ENCODE measurements around the gene RPA1.

RPA1 gene

GRCh38 chr17:1908699-1909309, 79.0 kb downstream of the RPA1 start:
- DNase-seq (ENCODE audit: low read depth in 1 of 2, low spot score in 1 of 2): no peak

DNA sequence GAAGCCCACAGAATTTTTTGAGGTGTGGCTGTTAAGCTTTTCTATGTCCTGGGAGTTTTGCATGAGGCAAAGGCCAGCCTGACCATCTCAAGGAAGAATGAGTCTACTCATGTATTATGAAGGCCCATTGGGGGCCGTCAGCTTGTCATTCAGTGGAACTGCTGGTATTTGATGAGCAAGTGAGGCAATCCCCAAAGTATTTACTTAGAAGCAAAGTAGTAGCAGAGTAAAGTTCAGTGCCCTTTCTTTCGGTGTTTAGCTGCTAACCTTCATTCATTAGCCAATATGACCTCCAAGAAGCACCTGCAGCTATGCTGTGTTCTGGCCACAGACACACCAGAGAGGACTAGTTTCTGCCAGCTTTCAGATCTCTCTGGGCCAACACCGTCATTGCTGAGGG, 80.2 kb downstream of the RPA1 start:
- no peak for DNase-seq (ENCODE audit: low read depth in 1 of 2, low spot score in 1 of 2)

- no peak for DNase-seq (ENCODE audit: low read depth in 1 of 2, low spot score in 1 of 2)
Measured at GRCh38 chr17:1912146-1912545, 82.3 kb downstream of the RPA1 start.

DNA sequence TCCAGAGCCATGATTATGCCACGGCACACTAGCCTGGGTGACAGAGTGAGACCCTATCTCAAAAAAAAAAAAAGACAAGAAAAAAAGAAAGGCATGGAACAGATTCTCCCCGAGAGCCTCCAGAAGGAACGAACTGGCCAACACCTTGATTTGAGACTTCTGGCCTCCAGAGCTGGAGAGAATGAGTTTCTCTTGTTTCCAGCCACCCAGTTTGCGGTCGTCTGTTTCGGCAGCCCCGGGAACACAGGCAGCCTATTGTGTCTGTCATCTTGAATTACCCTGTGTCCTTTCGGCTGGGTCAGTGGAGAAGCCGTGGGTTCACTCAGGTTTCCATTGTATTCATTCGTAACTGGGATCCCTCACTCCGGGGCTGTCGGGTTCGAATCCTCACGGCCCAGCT, 83.9 kb downstream of the RPA1 start:
- no peak for DNase-seq (ENCODE audit: low read depth in 1 of 2, low spot score in 1 of 2)

GRCh38 chr17:1914661-1915083, 84.9 kb downstream of the RPA1 start:
- DNase-seq (ENCODE audit: low read depth in 1 of 2, low spot score in 1 of 2): no peak

GRCh38 chr17:1915889-1916288, 86.1 kb downstream of the RPA1 start:
- no peak for DNase-seq (ENCODE audit: low read depth in 1 of 2, low spot score in 1 of 2)

DNA sequence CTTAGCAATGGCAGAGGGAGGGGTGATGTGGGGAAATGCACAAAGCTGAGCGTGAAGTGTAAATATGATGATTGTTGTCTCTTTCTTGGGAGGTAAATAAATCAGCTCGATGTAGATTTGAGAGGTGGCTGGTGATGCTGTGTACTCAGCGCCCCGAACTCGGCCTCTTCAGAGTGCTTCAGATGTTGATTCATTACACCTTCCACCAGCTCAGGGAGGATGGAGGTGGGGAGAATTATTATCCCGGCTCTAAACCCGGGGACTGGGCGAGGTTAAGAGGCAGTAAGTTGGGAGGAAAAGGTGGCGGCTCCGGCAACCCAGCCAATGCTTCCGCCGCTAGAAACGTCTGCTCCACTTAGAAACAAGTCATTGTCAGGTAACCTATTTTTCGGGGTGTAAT, 86.5 kb downstream of the RPA1 start:
- DNase-seq (ENCODE audit: low read depth in 1 of 2, low spot score in 1 of 2): no peak

- DNase-seq (ENCODE audit: low read depth in 1 of 2, low spot score in 1 of 2): no peak
Measured at GRCh38 chr17:1916963-1917715, 87.3 kb downstream of the RPA1 start.

GRCh38 chr17:1918346-1919162, 88.7 kb downstream of the RPA1 start:
- no peak for DNase-seq (ENCODE audit: low read depth in 1 of 2, low spot score in 1 of 2)

DNA sequence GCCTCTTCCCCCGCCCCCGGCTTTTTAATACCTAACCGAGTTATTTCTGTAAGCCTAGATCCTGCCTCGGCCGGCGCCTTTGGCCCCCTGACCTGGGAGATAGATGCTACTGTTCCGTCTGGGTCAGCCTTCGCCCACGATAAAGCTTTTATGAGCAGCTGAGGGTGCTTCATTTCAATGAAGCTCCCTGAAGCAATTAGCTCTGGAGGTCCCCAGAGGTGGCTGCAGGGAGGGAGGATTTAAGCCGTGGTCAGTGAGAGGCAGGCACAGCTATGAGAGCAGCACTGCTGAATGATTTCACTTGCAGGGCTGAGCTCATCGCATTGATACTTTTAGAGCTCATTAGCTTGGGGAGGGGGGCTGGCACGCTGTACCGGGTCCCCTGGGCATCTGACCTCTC, 89.4 kb downstream of the RPA1 start:
- DNase-seq (ENCODE audit: low read depth in 1 of 2, low spot score in 1 of 2): no peak

DNA sequence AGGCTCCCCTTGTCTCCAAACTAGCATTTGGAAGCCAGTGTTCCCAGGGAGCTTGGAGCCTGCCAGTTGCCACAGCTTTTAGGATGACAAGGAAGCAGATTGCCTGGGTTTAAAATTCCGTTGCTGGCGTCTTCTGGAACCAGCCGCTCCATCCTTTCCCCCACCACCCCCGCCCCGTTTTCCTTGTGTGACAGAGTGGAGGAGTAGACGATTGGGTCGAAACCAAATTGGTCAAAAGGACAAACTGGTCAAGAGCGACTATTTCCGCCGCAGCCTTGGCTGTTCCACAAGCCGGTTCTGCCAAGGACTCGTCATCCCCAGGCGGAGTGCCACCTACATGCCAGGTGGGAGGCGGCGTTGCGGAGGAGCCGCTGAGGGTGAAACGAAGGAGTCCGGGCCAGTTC, 91.1 kb downstream of the RPA1 start:
- DNase-seq (ENCODE audit: low read depth in 1 of 2, low spot score in 1 of 2): no peak

- no peak for DNase-seq (ENCODE audit: low read depth in 1 of 2, low spot score in 1 of 2)
Measured at GRCh38 chr17:1928976-1929375, 99.2 kb downstream of the RPA1 start.

GRCh38 chr17:1930337-1930645, 100.5 kb downstream of the RPA1 start:
- DNase-seq (ENCODE audit: low read depth in 1 of 2, low spot score in 1 of 2): no peak

GRCh38 chr17:1931844-1932579, 102.2 kb downstream of the RPA1 start:
- DNase-seq (ENCODE audit: low read depth in 1 of 2, low spot score in 1 of 2): no peak

DNA sequence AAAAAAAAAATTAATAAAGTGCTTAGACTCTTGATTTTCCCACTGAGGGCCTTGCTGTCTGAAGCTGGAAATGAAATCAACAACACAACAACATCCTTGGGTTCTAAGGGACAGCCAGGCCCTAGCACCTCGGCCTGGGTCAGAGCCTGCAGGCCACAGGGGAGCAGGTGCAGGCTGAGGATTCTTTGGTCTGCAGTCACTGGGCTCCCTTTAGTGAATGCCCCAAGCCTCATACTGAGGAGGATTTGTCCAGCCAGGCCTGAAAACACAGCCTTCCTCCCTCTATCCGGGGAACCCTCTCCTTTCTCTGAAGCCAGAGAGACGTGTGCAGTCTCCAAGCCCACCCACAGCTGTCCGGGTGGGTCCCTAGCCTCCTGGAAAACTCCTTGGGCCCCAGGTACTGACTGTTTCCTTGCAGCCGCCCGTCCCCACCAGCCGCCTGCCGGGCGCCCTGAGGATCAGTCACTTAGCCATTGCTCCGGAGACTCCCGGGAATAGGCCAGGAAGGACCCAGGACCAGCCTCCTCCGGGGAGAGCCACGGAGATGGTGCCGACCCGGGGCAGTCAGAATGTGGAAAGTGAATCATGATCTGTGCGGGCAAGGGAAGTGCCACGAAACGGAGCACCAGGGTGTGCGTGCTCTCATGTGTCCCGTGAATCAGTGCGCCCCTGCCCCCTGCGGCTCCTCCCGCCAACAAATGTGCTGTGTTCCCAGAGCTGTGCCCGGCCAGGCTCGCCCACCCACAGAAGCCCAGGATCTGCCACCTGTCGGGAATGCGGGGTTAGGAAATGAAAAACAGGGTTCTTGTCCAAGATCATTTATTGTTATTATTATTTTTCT, 104.3 kb downstream of the RPA1 start:
- no peak for DNase-seq (ENCODE audit: low read depth in 1 of 2, low spot score in 1 of 2)

- DNase-seq (ENCODE audit: low read depth in 1 of 2, low spot score in 1 of 2): no peak
Measured at GRCh38 chr17:1934901-1935300, 105.1 kb downstream of the RPA1 start.

DNA sequence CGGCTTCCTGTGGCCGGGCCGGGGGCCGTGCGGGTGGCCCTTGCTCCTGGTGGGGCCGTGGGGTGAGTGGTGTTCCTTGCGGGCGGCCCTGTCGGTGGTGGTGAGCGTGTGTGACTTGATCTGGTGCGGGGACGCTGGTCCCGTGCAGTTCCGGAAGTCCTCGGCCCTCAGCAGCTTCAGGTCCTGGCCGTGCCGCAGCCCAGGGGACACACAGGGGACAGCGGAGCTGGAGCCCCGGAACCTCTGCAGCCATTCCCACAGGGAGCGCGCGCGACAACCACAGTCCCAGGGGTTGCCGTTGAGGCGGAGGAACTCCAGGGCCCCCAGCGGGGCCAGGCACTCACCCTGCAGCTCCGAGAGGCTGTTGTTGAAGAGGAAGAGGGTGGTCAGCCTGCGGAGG, 107.0 kb downstream of the RPA1 start:
- no peak for DNase-seq (ENCODE audit: low read depth in 1 of 2, low spot score in 1 of 2)

DNA sequence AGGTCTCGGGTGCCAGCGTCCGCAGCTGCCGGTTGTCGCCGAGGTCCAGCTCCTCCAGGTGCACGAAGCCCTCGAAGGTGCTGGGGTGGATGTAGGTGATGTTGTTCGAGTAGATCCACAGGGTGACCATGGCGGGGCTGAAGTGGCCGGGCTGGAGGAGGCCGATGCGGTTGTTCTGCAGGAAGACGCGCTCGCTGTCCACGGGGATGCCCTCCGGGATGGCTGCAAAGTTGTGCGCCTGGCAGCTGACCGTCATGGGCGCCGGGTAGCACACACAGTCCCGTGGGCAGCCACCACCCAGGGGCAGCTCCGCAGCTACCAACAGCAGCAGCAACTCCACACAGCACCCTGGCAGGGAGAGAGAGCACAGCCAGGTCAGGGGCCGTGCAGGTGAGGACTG, 107.7 kb downstream of the RPA1 start:
- no peak for DNase-seq (ENCODE audit: low read depth in 1 of 2, low spot score in 1 of 2)

GRCh38 chr17:1939981-1940809, 110.4 kb downstream of the RPA1 start:
- DNase-seq (ENCODE audit: low read depth in 1 of 2, low spot score in 1 of 2): no peak

- DNase-seq (ENCODE audit: low read depth in 1 of 2, low spot score in 1 of 2): no peak
Measured at GRCh38 chr17:1940810-1941185, 111.0 kb downstream of the RPA1 start.

Measured in stimulated activated CD4-positive, alpha-beta T cell treated with anti-CD3 and anti-CD28 coated beads, Interleukin-15, amount 100 ng/mL, for 1 hour (primary cell).